Right atrium auricular region (tissue), 2 donors: Measurements from ENCODE around the gene SMTNL2. TPM values are rescaled to one million over a fixed set of nuclear protein-coding genes. Genes with fewer than 3 reads are reported as not detected.
"Not testable (repeated sequence)": the region's sequence is repeated elsewhere in the genome, so short reads cannot be mapped to it uniquely, and the experiment has no call there.

Source experiments
- DNase-seq: peaks from one replicate; pipeline ENCODE4 v3.0.0-alpha.2; 2019; ENCODE audit warnings: low spot score
- H3K27ac ChIP-seq, 2 donors: fragments of 200-600 bp; sonication (generic); 1 replicate in 1 of 2; 2 replicates in 1 of 2; pipeline ENCODE4 v1.5.1; 2016 to 2019
- H3K27me3 ChIP-seq, 2 donors: fragments of 200-600 bp; sonication (generic); one replicate each; pipeline versions ENCODE4 v1.5.1 to v1.6.0; 2017 to 2019
- H3K36me3 ChIP-seq: fragments of 200-600 bp; sonication (generic); one replicate; pipeline ENCODE4 v1.5.1; 2016
- H3K4me1 ChIP-seq, 2 donors: fragments of 200-600 bp; sonication (generic); one replicate each; pipeline versions ENCODE4 v1.5.1 to v1.6.0; 2017 to 2019
- H3K4me3 ChIP-seq, 2 donors: fragments of 200-600 bp; sonication (generic); 1 replicate in 1 of 2; 2 replicates in 1 of 2; pipeline ENCODE4 v1.5.1; 2017 to 2019; ENCODE audit warnings: mild to moderate bottlenecking in 1 of 2, moderate library complexity in 1 of 2
- H3K9me3 ChIP-seq, 2 donors: fragments of 200-600 bp; sonication (generic); one replicate each; pipeline ENCODE4 v1.5.1; 2019
- total RNA-seq, 2 donors: library from RNA; depleted of rRNA; stranded (reverse); fragments of >200 nt; gene quantifications; one replicate each; pipeline ENCODE4 v1.1.0, GENCODE V29; 2016
- TF ChIP-seq, protein P1 (sequence below), 2 donors: fragments of 200-600 bp; sonication (generic); IDR thresholded peaks; one replicate each; pipeline ENCODE4 v1.5.1; 2019; ENCODE audit warnings: antibody characterized with exemption in 2 of 2

Gene SMTNL2
- total RNA-seq, 2 donors from 2014 or later: 21.1 to 41.6 TPM

DNA sequence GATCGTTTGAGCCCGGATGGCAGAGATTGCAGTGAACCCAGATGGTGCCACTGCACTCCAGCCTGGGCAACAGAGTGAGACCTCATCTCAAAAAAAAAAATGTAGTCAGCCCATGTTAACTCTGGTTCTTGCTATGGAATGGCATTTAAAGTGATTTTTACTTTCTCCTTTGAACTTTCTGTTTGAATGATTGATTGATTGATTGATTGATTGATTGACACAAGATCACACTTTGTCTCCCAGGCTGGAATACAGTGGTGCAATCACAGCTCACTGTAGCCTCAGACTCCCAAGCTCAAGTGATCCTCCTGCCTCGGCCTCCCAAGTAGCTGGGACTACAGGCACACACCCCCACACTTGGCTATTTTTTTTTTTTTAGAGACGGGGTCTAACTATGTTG lies 17.0 kb downstream of the SMTNL2 start:
- no peak for DNase-seq
- Histone ChIP-seq H3K9me3 (no peaks in the 10 kb centered on the region), H3K27me3 (no peaks in the 10 kb centered on the region), H3K4me3 (no peak overlapping the region), H3K36me3 (no peaks in the 10 kb centered on the region), H3K27ac (peak overlapping the region; percentile 75 to 85), H3K4me1 (peaks cover 0 to 51% of the 10 kb centered on the region in 2 donors)
- TF ChIP-seq, protein P1, sequence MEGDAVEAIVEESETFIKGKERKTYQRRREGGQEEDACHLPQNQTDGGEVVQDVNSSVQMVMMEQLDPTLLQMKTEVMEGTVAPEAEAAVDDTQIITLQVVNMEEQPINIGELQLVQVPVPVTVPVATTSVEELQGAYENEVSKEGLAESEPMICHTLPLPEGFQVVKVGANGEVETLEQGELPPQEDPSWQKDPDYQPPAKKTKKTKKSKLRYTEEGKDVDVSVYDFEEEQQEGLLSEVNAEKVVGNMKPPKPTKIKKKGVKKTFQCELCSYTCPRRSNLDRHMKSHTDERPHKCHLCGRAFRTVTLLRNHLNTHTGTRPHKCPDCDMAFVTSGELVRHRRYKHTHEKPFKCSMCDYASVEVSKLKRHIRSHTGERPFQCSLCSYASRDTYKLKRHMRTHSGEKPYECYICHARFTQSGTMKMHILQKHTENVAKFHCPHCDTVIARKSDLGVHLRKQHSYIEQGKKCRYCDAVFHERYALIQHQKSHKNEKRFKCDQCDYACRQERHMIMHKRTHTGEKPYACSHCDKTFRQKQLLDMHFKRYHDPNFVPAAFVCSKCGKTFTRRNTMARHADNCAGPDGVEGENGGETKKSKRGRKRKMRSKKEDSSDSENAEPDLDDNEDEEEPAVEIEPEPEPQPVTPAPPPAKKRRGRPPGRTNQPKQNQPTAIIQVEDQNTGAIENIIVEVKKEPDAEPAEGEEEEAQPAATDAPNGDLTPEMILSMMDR (IDR thresholded peaks at IDR 0.05): no peak

DNA sequence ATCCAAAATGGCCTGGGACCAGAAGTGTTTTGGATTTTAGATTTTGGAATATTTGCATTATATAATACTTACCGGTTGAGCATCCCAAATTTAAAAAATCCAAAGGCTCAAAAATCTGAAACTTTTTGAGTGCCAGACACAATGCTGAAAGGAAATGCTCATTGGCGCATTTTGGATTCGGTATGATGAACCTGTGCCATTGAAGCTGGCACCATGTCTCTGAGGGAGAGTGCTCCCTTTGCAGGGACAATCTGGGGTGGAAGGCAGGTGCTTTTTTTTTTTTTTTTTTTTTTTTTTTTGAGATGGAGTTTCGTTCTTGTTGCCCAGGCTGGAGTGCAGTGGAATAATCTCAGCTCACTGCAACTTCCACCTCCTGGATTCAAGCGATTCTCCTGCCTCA lies 17.7 kb downstream of the SMTNL2 start:
- Histone ChIP-seq H3K36me3 (no peaks in the 10 kb centered on the region), H3K4me3 (no peak overlapping the region), H3K9me3 (no peaks in the 10 kb centered on the region), H3K27ac (no peak overlapping the region), H3K4me1 (peaks cover 0 to 53% of the 10 kb centered on the region in 2 donors), H3K27me3 (no peaks in the 10 kb centered on the region)
- TF ChIP-seq, protein P1 (IDR thresholded peaks at IDR 0.05): no peak
- DNase-seq: no peak

DNA sequence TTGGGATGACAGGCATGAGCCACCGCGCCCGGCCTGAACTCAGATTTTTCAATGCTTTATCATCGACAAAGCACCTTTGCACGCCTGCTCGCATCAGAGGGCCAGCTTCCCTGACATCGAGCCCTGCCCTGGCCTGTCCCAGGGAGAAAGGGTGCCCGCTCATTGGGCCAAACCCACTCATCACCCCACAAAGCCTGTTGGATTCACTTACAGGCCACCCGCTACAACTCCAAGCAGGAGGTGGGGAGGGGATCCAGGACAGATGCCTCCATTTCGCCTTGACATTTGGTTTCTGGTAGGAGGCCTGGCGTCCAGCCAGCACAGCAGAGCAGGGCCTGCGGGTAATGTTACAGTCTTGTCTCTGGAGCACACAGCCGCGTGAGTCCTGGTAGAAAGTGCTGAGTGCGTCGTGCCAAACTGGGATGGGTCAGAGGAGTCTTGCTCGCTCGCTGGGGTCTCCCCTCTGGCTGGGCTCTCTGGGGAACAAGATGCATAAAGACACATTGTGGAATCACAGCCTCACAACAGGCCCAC lies 19.8 kb downstream of the SMTNL2 start:
- no peaks in the 10 kb centered on the region for H3K36me3 ChIP-seq
- peaks cover 0 to 53% of the 10 kb centered on the region in 2 donors for H3K4me1 ChIP-seq
- H3K27me3 ChIP-seq: no peaks in the 10 kb centered on the region
- no peaks in the 10 kb centered on the region for H3K9me3 ChIP-seq
- H3K27ac ChIP-seq: peak overlapping the region; percentile 36 to 74
- H3K4me3 ChIP-seq: no peak overlapping the region
- TF ChIP-seq, protein P1 (IDR thresholded peaks at IDR 0.05): no peak
- DNase-seq: peak; percentile 79

DNA sequence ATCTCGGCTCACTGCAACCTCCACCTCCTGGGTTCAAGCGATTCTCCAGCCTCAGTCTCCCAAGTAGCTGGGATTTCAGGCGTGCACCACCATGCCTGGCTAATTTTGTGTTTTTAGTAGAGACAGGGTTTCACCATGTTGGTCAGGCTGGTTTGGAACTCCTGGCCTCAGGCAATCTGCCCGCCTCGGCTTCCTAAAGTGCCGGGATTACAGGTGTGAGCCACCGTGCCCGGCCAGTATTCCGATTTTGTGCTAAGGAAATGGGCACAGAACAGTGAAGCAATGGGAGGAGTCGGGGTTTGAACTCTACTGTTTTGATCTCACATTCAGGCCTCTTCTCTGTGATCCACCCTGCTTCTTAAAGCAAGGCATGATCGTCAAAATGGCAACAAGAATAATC lies 20.4 kb downstream of the SMTNL2 start:
- not testable (repeated sequence) for H3K36me3 ChIP-seq, DNase-seq, H3K27me3 ChIP-seq, H3K4me3 ChIP-seq, H3K9me3 ChIP-seq
- peaks cover 0 to 47% of the 10 kb centered on the region in 2 donors for H3K4me1 ChIP-seq
- peak overlapping the region; percentile 36 to 74 for H3K27ac ChIP-seq

DNA sequence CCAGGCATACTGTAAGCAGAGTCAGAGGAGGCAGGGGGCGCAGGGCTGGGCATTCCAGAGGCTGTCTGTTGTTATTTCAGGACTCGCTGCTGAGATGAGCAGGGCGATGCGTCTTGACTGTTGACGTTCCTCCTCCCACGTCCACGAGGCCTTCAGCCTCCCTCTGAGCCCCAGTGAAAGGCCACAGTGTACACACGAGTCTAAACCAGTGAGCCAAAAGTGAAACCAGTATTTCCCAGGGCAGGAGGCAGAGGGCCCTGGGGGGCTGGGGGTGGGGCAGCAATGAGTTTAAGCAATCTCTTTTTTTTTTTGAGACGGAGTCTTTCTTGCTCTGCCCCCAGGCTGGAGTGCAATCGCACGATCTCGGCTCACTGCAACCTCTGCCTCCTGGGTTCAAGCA lies 21.5 kb downstream of the SMTNL2 start:
- H3K27ac ChIP-seq: peak overlapping the region in 1 of 2 donors; percentile 15
- H3K4me3 ChIP-seq: no peak overlapping the region
- H3K4me1 ChIP-seq: peaks cover 0 to 38% of the 10 kb centered on the region in 2 donors
- H3K27me3 ChIP-seq: no peaks in the 10 kb centered on the region
- no peak for DNase-seq
- TF ChIP-seq, protein P1 (IDR thresholded peaks at IDR 0.05): no peak
- no peaks in the 10 kb centered on the region for H3K36me3 ChIP-seq
- H3K9me3 ChIP-seq: no peaks in the 10 kb centered on the region

DNA sequence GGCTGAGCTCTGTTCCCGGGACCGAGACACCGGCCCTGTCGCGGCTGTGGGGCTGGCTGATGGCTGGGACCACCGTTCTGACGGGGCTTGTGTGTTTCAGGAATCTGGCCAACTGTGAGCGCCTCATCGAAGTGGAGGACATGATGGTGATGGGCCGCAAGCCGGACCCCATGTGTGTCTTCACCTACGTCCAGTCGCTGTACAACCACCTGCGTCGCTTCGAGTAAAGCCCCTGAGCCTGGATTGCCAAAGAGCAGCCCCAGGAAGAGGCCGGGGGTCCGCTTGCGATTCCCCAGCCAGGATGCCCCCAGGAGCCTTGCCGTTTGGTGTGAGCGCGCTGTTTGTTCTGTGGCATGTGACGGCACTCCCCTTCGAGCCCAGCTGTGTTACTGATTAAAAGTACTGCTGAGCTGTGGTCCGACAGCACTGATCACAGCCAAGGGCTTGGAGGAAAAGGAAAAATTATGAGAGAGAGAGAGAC lies 23.0 kb downstream of the SMTNL2 start:
- Histone ChIP-seq H3K36me3 (no peaks in the 10 kb centered on the region), H3K9me3 (no peaks in the 10 kb centered on the region), H3K27ac (peak overlapping the region; percentile 24 to 56), H3K27me3 (no peaks in the 10 kb centered on the region), H3K4me1 (peaks cover 0 to 38% of the 10 kb centered on the region in 2 donors), H3K4me3 (no peak overlapping the region)
- DNase-seq: no peak
- TF ChIP-seq, protein P1 (IDR thresholded peaks at IDR 0.05): no peak
